HEK293 (cell line): ENCODE data around the gene LCNL1.

Source experiments
- CTCF ChIA-PET: fragments of 350-600 bp; formaldehyde crosslinking; extraction: SDS; loops from one replicate; lab custom pipeline; 2021; ENCODE audit warnings: antibody characterized with exemption; lab: Yijun Ruan, JAX
- POLR2A ChIA-PET: fragments of 300-600 bp; formaldehyde crosslinking; extraction: SDS; loops from one replicate; lab custom pipeline; 2020; ENCODE audit warnings: antibody characterized with exemption, inconsistent platforms; lab: Yijun Ruan, JAX
- H3K27ac ChIP-seq: fragments of 200-500 bp; sonication (Bioruptor generic); 2 replicates; pipeline ENCODE4 v1.5.1; 2014; ENCODE audit warnings: low read depth, low read length, control low read depth, inconsistent platforms; ENCODE audit errors: extremely low read depth
- H3K36me3 ChIP-seq, 2 experiments: fragments of 200-500 bp in 1 of 2; sonication (Bioruptor generic) in 1 of 2; 1 replicate in 1 of 2; 2 replicates in 1 of 2; pipeline ENCODE4 v1.5.1; 2014 to 2017; ENCODE audit warnings: inconsistent platforms in 2 of 2, low read length in 2 of 2; ENCODE audit not compliant: control insufficient read depth in 2 of 2, insufficient read depth in 1 of 2
- H3K4me1 ChIP-seq: fragments of 200-500 bp; sonication (Bioruptor generic); 2 replicates; pipeline ENCODE4 v1.5.1; 2014; ENCODE audit warnings: mild to moderate bottlenecking, low read length, inconsistent platforms; ENCODE audit not compliant: control insufficient read depth, insufficient read depth
- H3K4me3 ChIP-seq: 2 replicates; pipeline ENCODE4 v1.5.1; 2011; ENCODE audit warnings: low read depth, mild to moderate bottlenecking, control low read depth, low read length, moderate library complexity
- H3K9me3 ChIP-seq: fragments of 200-500 bp; sonication (Bioruptor generic); 2 replicates; pipeline ENCODE4 v1.5.1; 2014; ENCODE audit warnings: low read depth, low read length, inconsistent platforms; ENCODE audit not compliant: control insufficient read depth, insufficient read depth
- GFI1B ChIP-seq: fragments of 450-650 bp; formaldehyde crosslinking; IDR thresholded peaks from 2 replicates; pipeline ENCODE4 v1.5.1; 2016; ENCODE audit warnings: missing biosample characterization, missing genetic modification characterization
- GLIS1 ChIP-seq: fragments of 450-650 bp; formaldehyde crosslinking; IDR thresholded peaks from 2 replicates; pipeline ENCODE4 v1.5.1; 2016; ENCODE audit warnings: missing biosample characterization, missing genetic modification characterization
- GLIS2 ChIP-seq: fragments of 450-650 bp; formaldehyde crosslinking; IDR thresholded peaks from 2 replicates; pipeline ENCODE4 v1.5.1; 2016; ENCODE audit warnings: missing biosample characterization, missing genetic modification characterization
- PBX3 ChIP-seq: sonication (generic); formaldehyde crosslinking; IDR thresholded peaks from 2 replicates; pipeline ENCODE4 v1.8.1; 2022; ENCODE audit warnings: mild to moderate bottlenecking, moderate library complexity, missing genetic modification reagents
- SP7 ChIP-seq: fragments of 450-650 bp; formaldehyde crosslinking; IDR thresholded peaks from 2 replicates; pipeline ENCODE4 v1.5.1; 2016; ENCODE audit warnings: missing biosample characterization, missing genetic modification characterization
- YY1 ChIP-seq: fragments of 450-650 bp; formaldehyde crosslinking; IDR thresholded peaks from 2 replicates; pipeline ENCODE4 v1.5.1; 2018; ENCODE audit warnings: missing biosample characterization, missing genetic modification characterization
- ZNF114 ChIP-seq: fragments of 450-650 bp; formaldehyde crosslinking; IDR thresholded peaks from 2 replicates; pipeline ENCODE4 v1.5.0; 2017; ENCODE audit warnings: missing biosample characterization, missing genetic modification characterization
- ZNF23 ChIP-seq: fragments of 450-650 bp; formaldehyde crosslinking; IDR thresholded peaks from 2 replicates; pipeline ENCODE4 v1.5.1; 2016; ENCODE audit warnings: missing biosample characterization, missing genetic modification characterization, borderline replicate concordance
- ZNF274 ChIP-seq, 2 experiments: fragments of 200-500 bp in 1 of 2; fragments of 450-650 bp in 1 of 2; sonication (Bioruptor generic) in 1 of 2; formaldehyde crosslinking in 1 of 2; IDR thresholded peaks; 2 replicates each; pipeline versions ENCODE4 v1.5.1 to v1.6.1; 2014 to 2016; ENCODE audit warnings: borderline replicate concordance in 1 of 2, inconsistent platforms in 1 of 2, low read length in 1 of 2, missing biosample characterization in 1 of 2, missing genetic modification characterization in 1 of 2
- ZNF501 ChIP-seq: fragments of 450-650 bp; formaldehyde crosslinking; IDR thresholded peaks from 2 replicates; pipeline ENCODE4 v1.5.1; 2016; ENCODE audit warnings: missing biosample characterization, missing genetic modification characterization
- ZNF555 ChIP-seq: fragments of 450-650 bp; formaldehyde crosslinking; conservative IDR thresholded peaks from 2 replicates; pipeline ENCODE4 v1.5.1; 2017; ENCODE audit warnings: missing biosample characterization, mild to moderate bottlenecking, missing genetic modification characterization, inconsistent platforms
- ZNF585B ChIP-seq: fragments of 450-650 bp; formaldehyde crosslinking; IDR thresholded peaks from 2 replicates; pipeline ENCODE4 v1.5.1; 2016; ENCODE audit warnings: missing biosample characterization, missing genetic modification characterization
- ZNF664 ChIP-seq: fragments of 450-650 bp; formaldehyde crosslinking; IDR thresholded peaks from 2 replicates; pipeline ENCODE4 v1.5.1; 2016; ENCODE audit warnings: missing biosample characterization, missing genetic modification characterization
- ZNF701 ChIP-seq: fragments of 450-650 bp; formaldehyde crosslinking; IDR thresholded peaks from 2 replicates; pipeline ENCODE4 v1.5.1; 2016; ENCODE audit warnings: missing biosample characterization, missing genetic modification characterization
- ZNF785 ChIP-seq: fragments of 450-650 bp; formaldehyde crosslinking; IDR thresholded peaks from 2 replicates; pipeline ENCODE4 v1.5.1; 2016; ENCODE audit warnings: missing biosample characterization, missing genetic modification characterization
- TF ChIP-seq, protein P1 (sequence below): fragments of 450-650 bp; formaldehyde crosslinking; IDR thresholded peaks from 2 replicates; pipeline ENCODE4 v1.5.1; 2017; ENCODE audit warnings: missing biosample characterization, missing genetic modification characterization
- TF ChIP-seq, protein P2 (sequence below): fragments of 450-650 bp; formaldehyde crosslinking; IDR thresholded peaks from 2 replicates; pipeline ENCODE4 v1.5.1; 2016; ENCODE audit warnings: missing biosample characterization, missing genetic modification characterization

The LCNL1 gene

DNA sequence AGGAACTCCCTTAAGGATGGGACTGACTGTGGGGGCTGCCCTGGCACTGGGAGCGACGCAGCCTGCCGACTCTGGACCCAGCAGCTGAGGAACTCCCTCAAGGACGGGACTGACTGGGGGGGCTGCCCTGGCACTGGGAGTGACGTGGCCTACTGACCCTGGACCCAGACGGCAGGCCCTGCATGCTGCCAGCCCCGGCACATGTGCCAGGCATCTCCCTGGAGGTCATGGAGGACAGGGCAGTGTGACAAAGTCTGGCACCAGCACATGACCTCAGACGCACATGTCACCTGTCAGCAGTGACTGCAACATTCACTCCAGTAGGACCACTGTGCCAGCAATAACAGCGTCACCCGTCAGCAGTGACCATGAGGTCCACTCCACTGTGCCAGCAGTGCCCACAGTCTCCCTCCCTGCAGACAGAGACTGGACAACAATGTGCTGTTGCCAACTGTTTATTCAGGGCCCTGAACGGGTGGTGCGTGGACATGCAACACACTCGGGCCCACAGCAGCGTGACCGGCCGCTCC lies 42.7 kb upstream of the LCNL1 start:
- Histone ChIP-seq H3K36me3 (peaks cover 0 to 53% of the 10 kb centered on the region in 2 experiments; a peak in 1 of 3 replicates), H3K9me3 (no peaks in the 10 kb centered on the region), H3K27ac (no peak overlapping the region), H3K4me3 (no peak overlapping the region), H3K4me1 (no peaks in the 10 kb centered on the region)
- CTCF ChIA-PET: no interaction called here
- TF ChIP-seq ZNF114 (tag by site-specific recombination): no peak
- TF ChIP-seq, protein P1, sequence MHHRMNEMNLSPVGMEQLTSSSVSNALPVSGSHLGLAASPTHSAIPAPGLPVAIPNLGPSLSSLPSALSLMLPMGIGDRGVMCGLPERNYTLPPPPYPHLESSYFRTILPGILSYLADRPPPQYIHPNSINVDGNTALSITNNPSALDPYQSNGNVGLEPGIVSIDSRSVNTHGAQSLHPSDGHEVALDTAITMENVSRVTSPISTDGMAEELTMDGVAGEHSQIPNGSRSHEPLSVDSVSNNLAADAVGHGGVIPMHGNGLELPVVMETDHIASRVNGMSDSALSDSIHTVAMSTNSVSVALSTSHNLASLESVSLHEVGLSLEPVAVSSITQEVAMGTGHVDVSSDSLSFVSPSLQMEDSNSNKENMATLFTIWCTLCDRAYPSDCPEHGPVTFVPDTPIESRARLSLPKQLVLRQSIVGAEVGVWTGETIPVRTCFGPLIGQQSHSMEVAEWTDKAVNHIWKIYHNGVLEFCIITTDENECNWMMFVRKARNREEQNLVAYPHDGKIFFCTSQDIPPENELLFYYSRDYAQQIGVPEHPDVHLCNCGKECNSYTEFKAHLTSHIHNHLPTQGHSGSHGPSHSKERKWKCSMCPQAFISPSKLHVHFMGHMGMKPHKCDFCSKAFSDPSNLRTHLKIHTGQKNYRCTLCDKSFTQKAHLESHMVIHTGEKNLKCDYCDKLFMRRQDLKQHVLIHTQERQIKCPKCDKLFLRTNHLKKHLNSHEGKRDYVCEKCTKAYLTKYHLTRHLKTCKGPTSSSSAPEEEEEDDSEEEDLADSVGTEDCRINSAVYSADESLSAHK: no peak
- no peak for TF ChIP-seq SP7 (tag by site-specific recombination)
- no peak for TF ChIP-seq ZNF585B (tag by site-specific recombination)
- no peak for TF ChIP-seq ZNF701 (tag by site-specific recombination)
- TF ChIP-seq GLIS1 (tag by site-specific recombination): no peak
- TF ChIP-seq GLIS2 (tag by site-specific recombination): no peak
- TF ChIP-seq ZNF664 (tag by site-specific recombination): no peak
- TF ChIP-seq ZNF23 (tag by site-specific recombination): no peak
- no peak for TF ChIP-seq ZNF555 (tag by site-specific recombination)
- no peak for TF ChIP-seq ZNF501 (tag by site-specific recombination)
- TF ChIP-seq ZNF274 (IDR thresholded peaks at IDR 0.05; ENCODE audit: low read length): no peak
- no peak for TF ChIP-seq ZNF274 (tag by site-specific recombination; IDR thresholded peaks at IDR 0.05; ENCODE audit: borderline replicate concordance)
- no peak for TF ChIP-seq GFI1B (tag by site-specific recombination)
- TF ChIP-seq, protein P2, sequence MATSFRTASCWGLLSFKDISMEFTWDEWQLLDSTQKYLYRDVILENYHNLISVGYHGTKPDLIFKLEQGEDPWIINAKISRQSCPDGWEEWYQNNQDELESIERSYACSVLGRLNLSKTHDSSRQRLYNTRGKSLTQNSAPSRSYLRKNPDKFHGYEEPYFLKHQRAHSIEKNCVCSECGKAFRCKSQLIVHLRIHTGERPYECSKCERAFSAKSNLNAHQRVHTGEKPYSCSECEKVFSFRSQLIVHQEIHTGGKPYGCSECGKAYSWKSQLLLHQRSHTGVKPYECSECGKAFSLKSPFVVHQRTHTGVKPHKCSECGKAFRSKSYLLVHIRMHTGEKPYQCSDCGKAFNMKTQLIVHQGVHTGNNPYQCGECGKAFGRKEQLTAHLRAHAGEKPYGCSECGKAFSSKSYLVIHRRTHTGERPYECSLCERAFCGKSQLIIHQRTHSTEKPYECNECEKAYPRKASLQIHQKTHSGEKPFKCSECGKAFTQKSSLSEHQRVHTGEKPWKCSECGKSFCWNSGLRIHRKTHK (tag by site-specific recombination): no peak
- TF ChIP-seq YY1 (tag by site-specific recombination): no peak
- POLR2A ChIA-PET: interaction anchor here (0.6 kb wide), 1 partner anchor 11 kb away, joined by 8 read pairs; no protein-coding TSS in a partner anchor

GRCh38 chr9:136940526-136941230 lies 42.1 kb upstream of the LCNL1 start:
- H3K4me1 ChIP-seq: no peaks in the 10 kb centered on the region
- peaks cover 0 to 53% of the 10 kb centered on the region in 2 experiments; a peak in 1 of 3 replicates for H3K36me3 ChIP-seq
- POLR2A ChIA-PET: no interaction called here
- H3K27ac ChIP-seq: no peak overlapping the region
- no peaks in the 10 kb centered on the region for H3K9me3 ChIP-seq
- TF ChIP-seq PBX3 (CRISPR knock-in tag) (peak; percentile 10; the same call in 1 of the 2 replicates), ZNF785 (no peak)
- TF ChIP-seq, all 188 proteins: peak for 1
- CTCF ChIA-PET: no interaction called here
- no peak overlapping the region for H3K4me3 ChIP-seq
